Colonic mucosa (tissue), 4 donors: ENCODE measurements around the gene ITFG2. TPM values are rescaled to one million over a fixed set of nuclear protein-coding genes. Genes with fewer than 3 reads are reported as not detected.

ENCODE experiments used
- DNase-seq: peaks from one replicate; pipeline ENCODE4 v3.0.0-alpha.2; 2020
- H3K27ac ChIP-seq: fragments of 200-600 bp; one replicate; pipeline ENCODE4 v1.8.0; 2021
- H3K27me3 ChIP-seq: fragments of 200-600 bp; one replicate; pipeline ENCODE4 v1.8.0; 2021
- H3K36me3 ChIP-seq: fragments of 200-600 bp; one replicate; pipeline ENCODE4 v1.8.0; 2021
- H3K4me1 ChIP-seq: fragments of 200-600 bp; one replicate; pipeline ENCODE4 v1.8.0; 2021; ENCODE audit warnings: mild to moderate bottlenecking
- H3K4me3 ChIP-seq: fragments of 200-600 bp; one replicate; pipeline ENCODE4 v1.8.0; 2021
- H3K9ac ChIP-seq, 2 donors: one replicate each; pipeline ENCODE4 v1.7.0; 2013; ENCODE audit warnings: control low read depth in 2 of 2, low read depth in 2 of 2, low read length in 2 of 2
- H3K9me3 ChIP-seq: fragments of 200-600 bp; one replicate; pipeline ENCODE4 v1.8.0; 2021
- CTCF ChIP-seq: fragments of 200-600 bp; IDR thresholded peaks from one replicate; pipeline ENCODE4 v1.8.0; 2022; ENCODE audit warnings: antibody characterized with exemption, mild to moderate bottlenecking
- intact Hi-C: fragments of 100-400 bp; cut with DNase I; formaldehyde crosslinking; loops from one replicate; pipeline ENCODE4 v1.14.1; 2022
- total RNA-seq, 2 donors: library from RNA; stranded (reverse); fragmentation: NEBNext Ultra II Directional in 1 of 2; extraction: Animal tissue kit (Norgen Biotek cat#: 25700) in 1 of 2; gene quantifications; one replicate each; pipeline ENCODE4 v1.2.1, GENCODE V29; 2021
- donor health status: healthy.
- donor health status: DM: no; HTN: no; CAD: no.
- donor health status: DM: no; HTN: no; CAD: no.

Gene ITFG2
- total RNA-seq, 2 donors from 2014 or later: 19.4 to 34.8 TPM

- intact Hi-C loops: no loop called here
- no peaks in the 10 kb centered on the region for H3K27me3 ChIP-seq
- H3K36me3 ChIP-seq: peaks cover 1% of the 10 kb centered on the region
- no peaks in the 10 kb centered on the region for H3K9me3 ChIP-seq
- no peak for TF ChIP-seq CTCF
- H3K4me1 ChIP-seq: peaks cover 8% of the 10 kb centered on the region
- no peak overlapping the region for H3K27ac ChIP-seq
- no peak overlapping the region for H3K4me3 ChIP-seq
- H3K9ac ChIP-seq: no peak overlapping the region
- DNase-seq: no peak
These were observed 18.9 kb upstream of the ITFG2 start for GRCh38 chr12:2793561-2793960.

GRCh38 chr12:2794191-2794735 lies 18.2 kb upstream of the ITFG2 start:
- intact Hi-C loops: no loop called here
- Histone ChIP-seq H3K9ac (peak overlapping the region; percentile 59 to 82), H3K27me3 (no peaks in the 10 kb centered on the region), H3K9me3 (no peaks in the 10 kb centered on the region), H3K4me1 (peaks cover 8% of the 10 kb centered on the region), H3K4me3 (peak overlapping the region; percentile 57), H3K36me3 (peaks cover 8% of the 10 kb centered on the region), H3K27ac (peak overlapping the region; percentile 64)
- DNase-seq: peak; percentile 86
- no peak for TF ChIP-seq CTCF

GRCh38 chr12:2794736-2795289 lies 17.7 kb upstream of the ITFG2 start, which contains the start of gene FKBP4:
Gene FKBP4 (plus strand): TSS chr12:2794970. CDS start chr12:2795140, 170 bp downstream.
- Histone ChIP-seq H3K9me3 (no peaks in the 10 kb centered on the region), H3K27me3 (no peaks in the 10 kb centered on the region), H3K36me3 (peaks cover 14% of the 10 kb centered on the region), H3K9ac (peak within 1 kb of the TSS; percentile 82 to 93), H3K27ac (peak within 1 kb of the TSS; percentile 66), H3K4me1 (peaks cover 8% of the 10 kb centered on the region), H3K4me3 (peak within 1 kb of the TSS; percentile 57)
- TF ChIP-seq CTCF: no peak
- intact Hi-C loops: no loop called here
- DNase-seq: peak; percentile 96

- H3K9ac ChIP-seq: peak overlapping the region; percentile 53 to 93
- peak overlapping the region; percentile 66 for H3K27ac ChIP-seq
- intact Hi-C loops: no loop called here
- no peaks in the 10 kb centered on the region for H3K9me3 ChIP-seq
- H3K36me3 ChIP-seq: peaks cover 21% of the 10 kb centered on the region
- peak overlapping the region; percentile 57 for H3K4me3 ChIP-seq
- DNase-seq: peak; percentile 86
- TF ChIP-seq CTCF: no peak
- H3K27me3 ChIP-seq: no peaks in the 10 kb centered on the region
- peaks cover 8% of the 10 kb centered on the region for H3K4me1 ChIP-seq
These were observed 16.9 kb upstream of the ITFG2 start for GRCh38 chr12:2795291-2796186.

- Histone ChIP-seq H3K4me3 (peak overlapping the region; percentile 57), H3K9ac (peak overlapping the region; percentile 53 to 93), H3K27me3 (no peaks in the 10 kb centered on the region), H3K36me3 (peaks cover 22% of the 10 kb centered on the region), H3K4me1 (peaks cover 8% of the 10 kb centered on the region), H3K9me3 (no peaks in the 10 kb centered on the region), H3K27ac (peak overlapping the region; percentile 66)
- DNase-seq: peak; percentile 47
- intact Hi-C loops: no loop called here
- no peak for TF ChIP-seq CTCF
These were observed 16.2 kb upstream of the ITFG2 start for GRCh38 chr12:2796187-2796666.
